DMS114 treated with DMSO at 0.1 percent for 48 hours (cell line): ENCODE data around the gene RFXAP.

Experiments
- DNase-seq: peaks from one replicate; lab custom pipeline; 2025; ENCODE audit not compliant: unreplicated experiment; lab: John Stamatoyannopoulos, UW

Gene RFXAP

DNA sequence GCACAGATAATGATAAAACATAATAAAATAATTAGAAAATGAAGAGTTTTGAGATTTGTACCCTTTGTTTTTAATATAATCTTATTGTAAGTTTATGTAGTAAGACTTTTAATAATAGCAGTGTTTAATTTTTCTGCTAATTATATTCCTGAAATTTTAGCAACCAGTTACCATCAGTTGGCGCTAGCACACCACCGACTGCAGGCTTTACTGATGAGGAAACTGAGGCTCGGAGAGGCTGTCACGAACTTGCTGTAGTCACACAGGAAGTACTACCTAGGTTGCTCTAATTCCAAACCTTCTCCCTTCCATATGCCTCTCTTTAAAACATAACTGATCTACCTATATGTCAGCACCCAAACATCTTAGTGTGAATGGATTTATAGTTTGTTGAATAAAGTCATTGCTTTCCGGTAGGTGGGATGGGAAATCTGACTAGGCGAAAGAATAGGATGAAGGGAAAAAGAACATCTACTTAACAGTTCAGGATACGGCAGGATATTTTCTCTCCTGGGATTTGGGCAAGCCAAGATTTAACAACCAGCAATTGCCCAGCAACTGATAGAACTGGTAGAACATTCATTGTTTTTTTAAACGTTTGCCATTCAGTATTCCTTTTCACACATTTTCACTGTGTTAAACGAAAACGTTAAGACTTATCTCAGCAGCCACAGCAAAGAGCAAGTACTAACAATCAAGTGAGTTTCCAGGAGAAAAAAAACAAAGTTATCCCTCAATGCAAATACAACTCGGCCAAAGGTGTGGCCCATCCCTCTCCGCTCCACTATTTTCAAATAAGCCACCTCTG lies 822 bp upstream of the RFXAP start:
- no peak for DNase-seq

DNA sequence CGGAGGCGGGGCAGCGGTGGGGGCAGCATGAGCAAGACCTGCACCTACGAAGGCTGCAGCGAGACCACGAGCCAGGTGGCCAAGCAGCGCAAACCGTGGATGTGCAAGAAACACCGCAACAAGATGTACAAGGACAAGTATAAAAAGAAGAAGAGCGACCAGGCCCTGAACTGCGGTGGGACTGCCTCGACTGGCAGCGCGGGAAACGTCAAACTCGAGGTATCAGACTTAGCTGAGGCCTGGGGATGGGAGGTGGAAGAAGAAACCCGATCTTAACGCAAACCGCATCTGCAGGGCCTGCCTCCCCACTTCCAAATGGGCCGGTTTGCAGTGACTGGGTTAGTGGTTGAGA lies 693 bp downstream of the RFXAP start:
- DNase-seq: no peak

DNA sequence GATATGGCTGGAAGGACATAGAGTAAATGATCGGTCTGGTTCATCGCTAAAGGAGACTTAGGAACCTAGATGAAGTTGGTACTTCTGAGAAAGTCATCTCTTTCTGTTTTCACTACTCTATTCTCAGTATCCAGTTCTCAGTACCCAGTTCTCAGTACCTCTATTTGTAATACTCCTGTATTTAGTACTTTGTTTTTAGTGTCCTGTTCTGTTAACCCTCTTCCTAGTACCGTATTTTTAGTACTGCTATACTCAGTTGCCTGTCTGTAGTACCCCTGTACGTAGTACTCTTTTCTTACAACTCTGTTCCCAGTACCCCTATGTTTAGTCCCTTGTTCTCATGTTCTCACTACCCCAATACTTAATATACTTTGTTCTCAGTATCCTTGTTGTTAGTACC lies 1.2 kb downstream of the RFXAP start:
- no peak for DNase-seq

DNA sequence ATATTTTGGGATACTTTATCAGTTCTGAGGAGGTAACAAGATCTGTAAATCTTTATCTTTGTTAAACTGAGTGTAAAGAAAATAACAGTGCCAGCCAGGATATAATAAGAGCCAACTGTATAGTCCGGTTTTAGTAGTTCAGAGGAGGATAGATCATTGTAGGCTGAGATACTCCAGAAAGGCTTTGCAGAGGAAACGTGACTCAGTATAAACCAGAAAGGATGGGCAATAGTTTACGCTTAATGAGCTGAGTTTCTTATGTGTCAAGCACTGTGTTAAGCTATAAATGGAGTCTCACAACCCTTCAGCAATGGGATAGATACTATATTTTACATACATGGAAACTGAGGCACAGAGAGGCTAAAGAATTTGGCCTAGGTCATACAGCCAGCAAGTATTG lies 3.8 kb downstream of the RFXAP start:
- DNase-seq: no peak

DNA sequence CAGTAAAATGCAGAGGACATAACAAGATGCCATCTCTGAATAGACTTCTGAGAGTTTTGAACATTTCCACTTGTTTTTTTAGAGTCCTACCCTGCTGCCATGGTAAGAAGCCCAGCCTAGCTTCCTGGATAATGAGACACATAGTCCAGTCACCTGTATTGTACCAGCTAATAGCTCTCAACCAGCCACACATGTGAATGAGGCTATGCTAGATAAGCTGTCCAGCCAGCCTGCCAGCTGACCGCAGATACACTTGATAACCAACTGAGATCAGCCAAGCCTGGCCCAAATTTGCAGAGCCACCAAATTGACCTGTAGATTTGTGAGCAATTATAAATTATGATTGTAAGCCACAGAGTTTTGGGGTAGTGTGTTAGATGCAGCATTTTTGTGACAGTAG lies 10.7 kb downstream of the RFXAP start:
- DNase-seq: no peak

DNA sequence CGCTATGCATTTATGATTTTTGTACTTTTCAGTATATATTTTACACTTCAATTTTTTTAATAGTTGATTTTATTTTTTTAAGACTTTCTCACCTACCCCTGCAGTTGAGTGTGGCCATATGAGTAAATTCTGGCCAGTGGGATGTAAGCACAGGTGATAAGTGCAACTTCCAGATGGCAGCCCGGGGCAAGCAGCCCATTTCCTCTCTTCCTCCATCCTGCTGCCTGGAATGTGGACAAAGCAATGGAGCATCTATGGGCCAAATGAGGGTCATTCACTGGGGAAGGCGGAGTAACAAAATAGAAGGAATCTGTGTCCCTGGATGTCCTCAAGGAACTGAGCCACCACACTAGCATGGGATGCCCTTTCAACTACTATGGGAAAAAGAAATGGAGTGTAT lies 12.3 kb downstream of the RFXAP start:
- no peak for DNase-seq

DNA sequence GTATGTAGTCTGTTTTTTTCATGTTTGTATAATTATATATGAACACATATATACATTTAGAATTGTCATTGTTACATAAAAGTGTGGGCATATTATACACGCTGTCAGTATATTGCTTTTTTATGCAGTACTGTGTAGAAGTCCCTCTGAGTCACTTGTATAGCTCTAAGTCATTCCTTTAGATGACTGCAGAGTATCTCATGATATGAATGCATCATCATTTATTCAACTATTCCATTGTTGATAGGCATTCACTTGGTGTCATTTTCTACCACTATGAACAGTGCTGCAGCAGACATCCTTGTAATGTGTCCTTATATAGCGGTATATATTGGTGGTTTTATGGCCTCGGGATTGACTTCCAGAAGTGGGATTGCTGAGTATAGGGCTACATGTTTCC lies 15.3 kb downstream of the RFXAP start:
- no peak for DNase-seq

DNA sequence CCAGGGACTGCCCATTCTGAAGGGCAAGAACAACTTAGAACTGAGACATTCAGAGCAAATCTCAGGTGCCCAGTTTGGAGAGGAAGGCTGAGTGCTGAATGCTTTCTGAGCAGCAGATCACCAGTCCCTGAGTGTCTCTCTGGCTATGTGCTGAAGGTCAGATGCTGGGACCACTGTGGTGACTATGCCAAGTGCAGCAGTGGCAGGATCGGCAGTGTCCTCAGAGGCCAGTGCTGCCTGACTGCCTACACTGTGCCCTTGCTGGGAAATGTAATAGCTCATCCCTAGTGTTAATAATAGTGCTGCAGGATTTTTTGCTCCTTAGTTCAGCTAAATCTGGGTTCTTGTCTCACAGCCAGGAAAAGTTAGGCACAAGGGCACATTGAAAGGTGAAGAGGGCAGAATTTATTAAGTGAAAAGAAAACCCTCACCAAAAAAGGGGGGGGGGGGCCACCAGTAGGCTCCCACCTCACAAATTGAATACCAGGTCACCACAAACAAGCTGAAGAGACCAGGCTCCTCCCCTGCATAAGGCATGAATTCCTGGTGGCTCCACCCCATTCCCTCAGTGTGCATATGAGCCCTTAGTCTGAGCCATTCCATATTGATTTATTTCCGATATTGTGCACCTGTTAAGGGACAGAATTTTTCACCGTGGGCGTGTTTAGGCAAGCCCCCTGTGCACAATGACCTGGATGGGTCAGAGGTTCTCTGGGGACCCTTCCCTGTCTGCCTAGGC lies 18.5 kb downstream of the RFXAP start:
- no peak for DNase-seq

DNA sequence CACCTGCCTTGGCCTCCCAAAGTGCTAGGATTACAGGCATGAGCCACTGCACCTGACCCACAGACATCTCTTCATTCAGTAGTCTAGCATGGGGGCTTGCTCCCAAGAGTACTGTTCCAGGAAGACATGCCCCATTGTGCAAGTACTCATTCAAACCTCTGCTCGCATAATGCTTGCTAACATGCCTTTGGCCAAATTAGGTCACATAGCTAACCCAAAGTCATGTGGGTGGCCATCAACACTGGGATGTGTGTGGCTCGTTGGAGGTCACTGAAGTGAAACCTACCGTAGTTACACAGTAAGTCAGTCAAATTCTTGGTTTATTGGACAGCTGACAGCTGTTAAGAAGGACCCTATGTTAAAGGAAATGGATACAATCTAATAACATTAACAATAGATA lies 20.3 kb downstream of the RFXAP start:
- no peak for DNase-seq

DNA sequence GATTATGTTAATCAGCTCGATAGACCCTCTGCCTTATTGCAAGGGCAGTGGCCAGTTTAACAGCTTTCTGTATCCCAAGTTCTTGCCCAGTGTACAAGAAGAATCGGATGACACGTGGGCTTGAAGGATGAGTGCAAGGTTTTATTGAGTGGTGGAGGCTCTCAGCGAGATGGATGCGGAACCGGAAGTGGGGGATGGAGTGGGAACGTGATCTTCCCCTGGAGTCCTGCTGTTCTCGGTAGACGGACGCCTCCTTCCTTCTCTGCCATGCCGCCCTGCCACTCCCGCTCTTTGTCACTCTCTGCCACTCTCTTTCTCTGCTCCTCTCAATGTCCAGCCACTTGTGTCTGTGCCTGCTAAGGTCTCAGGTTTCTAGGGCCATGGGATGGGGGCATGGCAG lies 21.0 kb downstream of the RFXAP start:
- DNase-seq: no peak

DNA sequence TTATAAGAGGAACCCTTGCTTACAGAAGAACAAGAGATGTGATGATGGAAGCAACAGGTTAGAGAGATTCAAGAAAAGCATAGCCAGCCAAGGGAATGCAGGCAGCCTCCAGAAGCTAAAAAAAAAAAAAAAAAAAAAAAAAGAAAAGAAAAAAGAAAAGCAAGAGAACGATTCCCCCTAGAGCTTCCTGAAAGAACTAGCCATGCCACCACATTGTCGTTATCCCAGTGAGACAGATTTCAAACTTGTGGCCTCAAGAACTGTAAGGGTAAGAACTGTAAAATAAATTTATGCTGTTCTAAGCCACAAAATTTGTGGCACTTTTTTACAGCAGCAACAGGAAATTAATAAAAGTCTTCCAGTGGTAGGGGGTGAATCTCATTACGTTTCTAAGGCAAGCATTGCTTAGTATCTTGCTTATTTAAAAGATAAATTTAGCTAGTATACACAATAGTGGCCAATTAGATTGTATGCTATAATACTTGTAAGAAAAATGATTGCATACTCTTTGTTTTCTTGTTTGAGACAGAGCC lies 21.8 kb downstream of the RFXAP start:
- DNase-seq: no peak

DNA sequence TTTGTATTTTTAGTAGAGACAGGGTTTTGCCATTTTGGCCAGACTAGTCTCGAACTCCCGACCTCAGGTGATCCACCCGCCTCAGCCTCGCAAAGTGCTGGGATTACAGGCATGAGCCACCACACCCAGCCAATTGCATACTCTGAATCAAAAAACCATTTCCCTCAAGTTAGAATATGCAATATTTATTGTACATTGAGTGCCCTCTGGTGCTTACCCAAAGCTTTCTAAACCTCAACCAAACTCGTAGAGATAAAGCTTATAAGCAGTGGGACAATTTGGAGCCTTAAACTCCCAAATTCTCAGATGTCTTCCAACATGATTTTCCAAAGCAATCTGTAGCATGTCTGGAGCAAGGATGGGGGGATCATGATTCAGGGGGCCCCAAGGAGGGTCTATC lies 22.4 kb downstream of the RFXAP start:
- no peak for DNase-seq

DNA sequence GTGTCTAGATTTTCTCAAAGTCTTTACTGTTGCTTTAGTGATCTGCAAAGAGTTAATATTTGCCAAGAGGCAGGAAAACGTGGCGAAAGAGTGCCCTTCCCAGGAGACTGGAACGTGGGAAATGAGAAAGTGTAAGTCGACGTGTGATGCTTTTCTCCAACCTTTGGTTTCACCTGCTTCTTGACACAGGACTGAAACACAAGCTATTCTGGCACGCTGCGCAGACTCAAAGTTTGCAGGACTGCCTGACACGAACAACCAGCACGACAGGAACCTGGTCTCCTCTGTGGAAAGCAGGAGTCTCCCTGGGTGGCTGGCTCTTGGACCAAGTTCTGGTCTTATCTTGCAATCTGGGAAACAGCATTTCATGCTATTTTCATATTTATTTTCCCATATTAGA lies 28.6 kb downstream of the RFXAP start:
- DNase-seq: no peak

DNA sequence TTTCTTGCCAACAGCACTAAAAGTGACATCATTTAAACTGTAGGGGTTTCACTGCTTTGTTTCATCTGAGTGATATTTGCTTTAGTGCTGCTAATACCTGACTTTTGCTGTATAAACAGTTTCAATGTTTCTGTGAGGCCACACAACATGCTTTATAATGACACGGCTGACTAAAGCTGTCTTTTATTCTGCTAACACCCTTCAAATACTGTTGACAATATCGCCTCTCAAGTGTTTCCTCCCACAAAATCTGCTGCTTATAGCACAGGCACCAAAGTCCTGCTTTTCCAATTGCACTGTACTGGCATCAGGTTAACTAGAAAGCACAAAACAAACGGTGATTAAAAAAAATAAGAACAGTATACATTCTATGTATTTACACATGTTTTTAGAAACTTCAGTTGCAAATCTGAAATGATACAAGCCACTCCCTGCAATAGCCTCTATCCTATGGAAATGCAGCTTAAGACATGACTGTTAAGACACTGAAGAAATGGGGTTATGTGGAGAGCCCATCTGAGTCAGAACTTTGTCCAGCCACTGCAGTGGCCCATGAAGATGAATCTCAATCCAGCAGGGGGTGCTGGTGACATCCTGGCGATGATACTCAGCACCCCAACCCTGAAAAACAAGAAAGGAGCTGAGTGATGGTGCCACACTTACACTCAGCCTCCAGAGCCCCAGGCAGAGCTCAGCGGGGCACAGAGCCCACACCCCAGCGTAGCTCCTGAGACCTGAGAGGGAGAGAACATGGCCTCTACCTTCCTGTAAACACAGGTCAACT lies 29.4 kb downstream of the RFXAP start:
- DNase-seq: no peak

DNA sequence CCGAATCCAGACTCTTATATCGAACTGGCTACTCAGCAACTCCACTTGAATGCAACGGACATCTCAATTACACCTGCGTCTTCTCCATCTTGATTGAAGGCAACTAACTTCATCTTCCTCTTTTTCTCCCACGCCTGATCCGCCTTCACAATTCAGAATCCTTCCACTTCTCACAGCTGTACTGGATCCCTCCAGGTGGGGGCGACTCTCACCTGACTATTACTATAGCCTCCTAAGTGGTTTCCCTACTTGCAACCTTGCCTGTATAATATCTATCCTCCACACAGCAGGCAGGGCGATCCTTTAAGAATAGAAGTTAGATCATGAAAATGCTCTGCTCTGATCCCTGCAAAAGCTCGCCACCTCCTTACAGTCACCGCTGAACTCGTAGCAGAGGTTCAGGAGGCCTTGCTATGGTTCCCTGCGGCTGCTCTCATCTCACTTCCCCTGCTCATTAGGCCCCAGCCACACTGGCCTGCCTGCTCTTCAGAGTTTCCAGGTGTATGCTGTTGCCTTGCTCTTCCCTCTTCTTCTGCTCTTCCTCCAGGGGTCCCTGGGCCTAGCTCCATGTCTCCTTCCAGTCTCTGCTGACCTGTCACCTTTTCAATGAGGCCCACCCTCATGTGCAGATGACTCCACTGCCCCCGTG lies 31.9 kb downstream of the RFXAP start:
- DNase-seq: no peak

DNA sequence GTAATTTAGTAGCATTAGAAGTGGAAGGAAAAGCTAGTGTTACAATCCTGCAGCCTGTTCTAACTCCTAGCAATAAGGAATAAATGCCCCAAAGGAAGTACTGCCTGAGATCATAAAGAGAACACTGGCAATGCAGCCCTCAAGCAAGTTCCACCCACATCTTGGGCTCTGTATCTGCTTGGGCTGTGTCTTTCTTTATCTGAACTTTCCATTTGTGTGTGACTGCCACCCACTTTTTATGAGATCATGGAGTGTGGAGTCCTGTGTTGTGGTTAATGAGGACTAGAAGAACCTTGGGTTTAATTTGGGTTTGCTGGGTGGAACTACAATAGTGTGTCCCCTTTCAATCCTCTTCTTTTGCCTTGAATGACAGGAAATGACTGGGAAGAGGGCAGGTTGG lies 38.2 kb downstream of the RFXAP start:
- DNase-seq: no peak

DNA sequence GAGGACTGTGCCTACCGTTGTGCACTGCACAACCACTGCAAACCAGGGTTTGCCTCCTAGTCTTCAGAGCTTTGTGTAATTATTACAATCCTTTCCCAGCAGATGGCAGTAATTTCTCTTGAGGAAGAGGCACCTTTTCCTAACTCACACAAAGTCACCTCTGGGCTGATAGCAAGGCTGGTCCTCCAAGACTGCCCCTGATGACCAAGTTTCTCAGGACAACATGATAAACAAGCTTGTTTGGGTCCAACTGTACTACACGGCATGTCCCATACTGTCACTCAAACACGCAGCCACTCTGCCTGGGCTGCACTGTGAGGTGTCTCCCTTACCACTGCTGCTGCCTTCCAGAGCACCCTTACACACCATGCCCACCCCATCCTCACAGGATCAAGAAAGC lies 39.3 kb downstream of the RFXAP start:
- DNase-seq: peak; percentile 36

DNA sequence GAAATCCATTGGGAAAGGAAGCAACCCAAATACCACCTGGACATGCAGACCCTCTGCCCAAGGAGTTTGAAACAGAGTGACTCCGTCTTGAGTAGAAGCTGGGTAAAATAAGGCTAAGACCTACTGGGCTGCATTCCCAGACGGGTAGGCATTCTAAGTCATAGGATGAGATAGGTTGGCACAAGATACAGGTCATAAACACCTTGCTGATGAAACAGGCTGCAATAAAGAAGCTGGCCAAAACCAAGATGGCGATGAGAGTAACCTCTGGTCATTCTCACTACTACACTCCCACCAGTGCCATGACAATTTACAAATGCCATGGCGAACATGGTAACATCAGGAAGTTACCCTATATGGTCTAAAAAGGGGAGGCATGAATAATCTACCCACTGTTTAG lies 40.2 kb downstream of the RFXAP start:
- DNase-seq: no peak

DNA sequence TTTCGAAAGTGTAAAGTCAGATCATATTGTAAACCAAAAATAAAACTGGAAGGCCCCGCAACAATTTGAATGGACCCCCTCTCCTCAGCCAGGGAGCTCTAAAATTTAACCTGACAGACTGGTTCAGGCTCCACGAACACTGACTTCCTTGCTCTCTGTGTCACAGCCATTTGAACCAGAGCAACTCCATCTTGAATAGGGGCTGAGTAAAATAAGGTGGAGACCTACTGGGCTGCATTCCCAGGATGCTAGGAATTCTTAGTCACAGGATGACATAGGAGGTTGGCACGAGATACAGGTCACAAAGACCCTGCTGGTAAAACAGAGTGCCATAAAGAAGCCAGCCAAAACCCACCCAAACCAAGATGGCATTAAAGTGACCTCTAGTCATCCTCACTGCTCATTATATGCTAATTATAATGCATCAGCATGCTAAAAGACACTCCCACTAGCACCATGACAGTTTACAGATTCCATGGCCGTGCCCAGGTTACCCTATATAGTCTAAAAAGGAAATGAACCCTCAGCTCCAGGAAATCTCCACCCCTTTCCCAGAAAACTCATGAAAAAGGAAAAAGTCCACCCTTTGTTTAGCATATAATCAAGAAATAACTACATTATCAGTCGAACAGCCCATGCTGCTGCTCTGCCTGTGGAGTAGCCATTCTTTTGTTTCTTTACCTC lies 43.1 kb downstream of the RFXAP start:
- no peak for DNase-seq

DNA sequence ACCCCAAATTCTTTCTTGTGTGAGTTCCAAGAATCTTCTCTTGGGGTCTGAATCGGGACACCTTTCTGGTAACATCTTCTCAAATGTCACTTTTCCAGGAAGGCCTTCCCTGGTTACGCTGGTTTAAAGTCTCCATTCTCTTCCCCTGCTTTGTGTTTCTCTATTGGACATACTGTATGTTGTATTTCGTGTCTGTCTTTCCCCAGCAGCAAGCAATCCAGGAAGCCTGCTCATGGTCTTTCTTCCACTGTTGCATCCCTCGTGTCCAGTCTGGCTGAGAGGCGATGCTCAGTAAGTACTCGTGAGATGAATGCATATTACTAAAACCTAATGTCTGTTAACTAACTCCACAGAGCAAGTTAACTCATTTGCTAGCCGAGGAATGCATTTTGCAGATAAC lies 43.7 kb downstream of the RFXAP start:
- no peak for DNase-seq

DNA sequence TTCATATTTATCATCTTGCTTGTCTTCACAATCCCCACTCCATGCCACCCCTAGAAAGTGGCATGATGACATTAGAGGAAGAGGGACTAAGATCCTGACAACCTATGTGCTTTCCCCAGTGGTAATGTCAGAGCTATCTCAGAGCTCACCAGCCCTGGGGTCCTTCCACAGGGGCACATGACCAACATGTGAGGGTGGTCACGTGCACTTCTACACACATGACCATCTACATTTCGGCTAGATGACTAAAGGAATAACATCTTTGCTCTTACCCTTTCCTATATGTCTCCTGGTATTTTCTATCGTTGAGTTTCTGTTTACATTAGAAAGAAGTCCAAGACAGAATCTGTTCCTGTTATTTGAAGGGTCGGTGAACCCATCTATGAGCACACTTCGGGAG lies 46.2 kb downstream of the RFXAP start:
- DNase-seq: no peak
